WTC11 (cell line): ENCODE measurements around the gene KLHL11. TPM values are rescaled to one million over a fixed set of nuclear protein-coding genes. Genes with fewer than 3 reads are reported as not detected.
A peak's percentile ranks its signal among the peaks of the same experiment; 100 is the strongest.

Source experiments
- ATAC-seq: fragments of 200-7000 bp; cut with Tn5 transposase; 2 replicates; pipeline ENCODE4 v1.10.0; 2021; ENCODE audit warnings: mild to moderate bottlenecking, moderate library complexity
- CTCF ChIA-PET: fragments of 300-600 bp; sonication (Branson Sonifier 250); formaldehyde crosslinking; loops from one replicate; lab custom pipeline; 2021; ENCODE audit warnings: antibody characterized with exemption; lab: Charles Lee
- POLR2A ChIA-PET: fragments of 350-600 bp; sonication (Branson Sonifier 250); formaldehyde crosslinking; loops from one replicate; lab custom pipeline; 2021; ENCODE audit warnings: antibody characterized with exemption; lab: Charles Lee
- DNase-seq: peaks from one replicate; pipeline ENCODE4 v3.0.0; 2021; ENCODE audit warnings: low spot score
- H3K27ac Mint-ChIP-seq: 2 replicates; pipeline ENCODE4 v1.8.0; 2021; ENCODE audit warnings: mixed read lengths
- H3K27me3 Mint-ChIP-seq: 2 replicates; pipeline ENCODE4 v1.8.0; 2021; ENCODE audit warnings: low read depth, mild to moderate bottlenecking, moderate library complexity, mixed read lengths
- H3K36me3 Mint-ChIP-seq: 2 replicates; pipeline ENCODE4 v1.8.0; 2021; ENCODE audit warnings: mixed read lengths
- H3K4me1 Mint-ChIP-seq: 2 replicates; pipeline ENCODE4 v1.8.0; 2022; ENCODE audit warnings: mixed read lengths
- H3K4me3 Mint-ChIP-seq: 2 replicates; pipeline ENCODE4 v1.8.0; 2021; ENCODE audit warnings: mild to moderate bottlenecking, moderate library complexity, mixed read lengths
- H3K9me3 Mint-ChIP-seq: 2 replicates; pipeline ENCODE4 v1.8.0; 2021; ENCODE audit warnings: mixed read lengths
- AR ChIP-seq: fragments of 250-450 bp; sonication (Bioruptor Pico); IDR thresholded peaks from 2 replicates; pipeline ENCODE4 v1.9.0; 2021; ENCODE audit warnings: mild to moderate bottlenecking
- ATF1 ChIP-seq: sonication (generic); formaldehyde crosslinking; IDR thresholded peaks from 2 replicates; pipeline ENCODE4 v1.8.1; 2023; ENCODE audit warnings: mild to moderate bottlenecking, moderate library complexity, missing genetic modification reagents
- ATF6 ChIP-seq: sonication (generic); formaldehyde crosslinking; IDR thresholded peaks from 2 replicates; pipeline ENCODE4 v1.8.1; 2023; ENCODE audit warnings: mild to moderate bottlenecking, missing genetic modification reagents
- CBFB ChIP-seq: sonication (generic); formaldehyde crosslinking; IDR thresholded peaks from 2 replicates; pipeline ENCODE4 v1.8.1; 2022; ENCODE audit warnings: mild to moderate bottlenecking, low read depth, missing genetic modification reagents
- CDX4 ChIP-seq: fragments of 250-450 bp; sonication (Bioruptor Pico); IDR thresholded peaks from 2 replicates; pipeline ENCODE4 v1.9.0; 2021; ENCODE audit warnings: moderate library complexity, mild to moderate bottlenecking, inconsistent platforms, borderline replicate concordance
- CTCF ChIP-seq: fragments of 200-600 bp; IDR thresholded peaks from 2 replicates; pipeline ENCODE4 v1.8.0; 2022; ENCODE audit warnings: antibody characterized with exemption
- FOXK1 ChIP-seq: sonication (generic); formaldehyde crosslinking; IDR thresholded peaks from 2 replicates; pipeline ENCODE4 v1.8.0; 2022; ENCODE audit warnings: mild to moderate bottlenecking, moderate library complexity, missing genetic modification reagents
- HMGA2 ChIP-seq: fragments of 250-450 bp; sonication (Bioruptor Pico); IDR thresholded peaks from 2 replicates; pipeline ENCODE4 v1.4.0; 2021; ENCODE audit warnings: mild to moderate bottlenecking, moderate library complexity
- MXD4 ChIP-seq: fragments of 250-450 bp; sonication (Bioruptor Pico); IDR thresholded peaks from 2 replicates; pipeline ENCODE4 v1.8.0; 2021; ENCODE audit warnings: mild to moderate bottlenecking, moderate library complexity, borderline replicate concordance
- NFE2L1 ChIP-seq: sonication (generic); formaldehyde crosslinking; IDR thresholded peaks from 2 replicates; pipeline ENCODE4 v1.8.1; 2023; ENCODE audit warnings: missing genetic modification reagents
- OVOL2 ChIP-seq: fragments of 250-450 bp; sonication (Bioruptor Pico); IDR thresholded peaks from 2 replicates; pipeline ENCODE4 v1.9.0; 2021; ENCODE audit warnings: mild to moderate bottlenecking, borderline replicate concordance
- PRRX2 ChIP-seq: fragments of 250-450 bp; sonication (Bioruptor Pico); IDR thresholded peaks from 2 replicates; pipeline ENCODE4 v1.8.0; 2021; ENCODE audit warnings: mild to moderate bottlenecking
- SOX15 ChIP-seq: fragments of 250-450 bp; sonication (Bioruptor Pico); IDR thresholded peaks from 2 replicates; pipeline ENCODE4 v1.9.0; 2021; ENCODE audit warnings: mild to moderate bottlenecking
- TEAD1 ChIP-seq: sonication (generic); formaldehyde crosslinking; IDR thresholded peaks from 2 replicates; pipeline ENCODE4 v1.8.0; 2022; ENCODE audit warnings: mild to moderate bottlenecking, missing genetic modification reagents
- USF2 ChIP-seq: sonication (generic); formaldehyde crosslinking; IDR thresholded peaks from 2 replicates; pipeline ENCODE4 v1.8.1; 2023; ENCODE audit warnings: mild to moderate bottlenecking, missing genetic modification reagents, moderate library complexity
- ZNF423 ChIP-seq: fragments of 250-450 bp; sonication (Bioruptor Pico); IDR thresholded peaks from 2 replicates; pipeline ENCODE4 v2.1.2; 2022; ENCODE audit warnings: mild to moderate bottlenecking, moderate library complexity
- ZNF532 ChIP-seq: fragments of 250-450 bp; sonication (Bioruptor Pico); IDR thresholded peaks from 2 replicates; pipeline ENCODE4 v1.9.0; 2021; ENCODE audit warnings: mild to moderate bottlenecking, borderline replicate concordance
- ZNF671 ChIP-seq: fragments of 250-450 bp; sonication (Bioruptor Pico); IDR thresholded peaks from 2 replicates; pipeline ENCODE4 v1.8.0; 2021; ENCODE audit warnings: mild to moderate bottlenecking
- total RNA-seq: library from RNA; stranded (reverse); gene quantifications from 3 replicates; pipeline ENCODE4 v1.2.3, GENCODE V29; 2021
- TF ChIP-seq, protein P1 (sequence below): fragments of 250-450 bp; sonication (Bioruptor Pico); IDR thresholded peaks from 2 replicates; pipeline ENCODE4 v1.8.0; 2021; ENCODE audit warnings: mild to moderate bottlenecking

Gene KLHL11
- total RNA-seq, 1 experiment from 2014 or later: 15.0 TPM

- TF ChIP-seq ATF6 (CRISPR knock-in tag) (no peak), ZNF423 (CRISPR knock-in tag) (no peak), SOX15 (CRISPR knock-in tag) (no peak), AR (CRISPR knock-in tag) (no peak), PRRX2 (CRISPR knock-in tag) (no peak), CBFB (CRISPR knock-in tag) (0 out of 2 replicates have a peak, but pooled peaks have one; percentile 65), FOXK1 (no peak; the same call in 1 of the 2 replicates)
Observed at GRCh38 chr17:41812381-41813151, 52.7 kb downstream of the KLHL11 start, which contains the start of gene FKBP10 (continued).

DNA sequence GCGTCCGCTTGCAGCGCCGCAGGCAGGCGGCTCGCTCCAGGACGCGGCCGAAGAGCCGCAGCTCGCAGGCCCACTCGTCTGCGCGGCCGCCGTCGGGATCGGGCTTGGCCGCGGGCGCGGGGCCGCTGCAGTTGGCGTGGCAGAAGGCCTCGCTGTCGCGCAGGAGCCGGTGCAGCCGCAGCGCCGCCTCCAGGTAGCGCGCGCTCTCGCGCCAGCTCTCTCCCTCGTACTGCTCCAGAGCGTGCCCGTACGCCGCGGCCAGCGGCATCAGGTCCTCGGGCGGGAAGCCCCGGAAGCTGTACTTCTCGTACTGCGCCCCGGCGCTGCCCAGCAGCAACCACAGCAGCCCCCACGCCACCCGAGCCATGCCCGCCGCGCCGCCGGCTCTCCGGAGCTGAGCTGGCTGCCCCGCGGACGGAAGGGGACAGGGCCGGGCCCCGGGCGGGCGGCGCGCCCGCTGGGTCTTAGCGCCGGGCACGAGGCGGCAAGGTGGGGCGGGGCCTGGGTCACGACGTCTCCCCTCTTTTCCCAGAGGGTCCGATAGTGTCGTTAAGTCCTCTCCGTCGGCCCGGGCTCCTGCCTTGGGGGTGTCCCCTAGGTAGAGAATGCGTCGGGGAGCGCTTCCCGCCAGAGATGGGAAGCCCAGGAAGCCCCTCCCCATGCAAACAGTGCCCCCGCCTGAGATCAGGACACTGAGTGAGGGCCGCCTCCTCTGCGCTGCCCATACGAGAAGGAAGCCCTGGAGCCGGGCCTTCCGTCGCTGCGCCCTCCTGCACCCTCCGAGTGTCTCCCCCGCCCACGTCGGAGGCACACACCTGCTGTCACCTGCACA lies 53.5 kb downstream of the KLHL11 start, which contains the start of gene P3H4:
TSS of gene P3H4 (minus strand) at position 401 of the 832 bp plus-strand sequence. CDS start at position 367, 34 bp downstream.
- Mint-ChIP-seq H3K36me3 (peaks cover 12% of the 10 kb centered on the region), H3K4me3 (peak within 1 kb of the TSS; percentile 98), H3K9me3 (no peaks in the 10 kb centered on the region), H3K27me3 (peaks cover 7% of the 10 kb centered on the region), H3K4me1 (peaks cover 24% of the 10 kb centered on the region), H3K27ac (peak within 1 kb of the TSS; percentile 95)
- ATAC-seq (peak; percentile 44), DNase-seq (peak; percentile 78)
- ChIA-PET CTCF (interaction anchor here (0.6 to 4.6 kb wide), 36 partner anchors 7 to 261 kb away, joined by 3 to 91 read pairs (median 4); partner anchors contain the start of genes ACLY, JUP and KLHL11), POLR2A (interaction anchor here (0.5 to 4.3 kb wide), 13 partner anchors 8 to 1523 kb away, joined by 3 to 62 read pairs (median 4); partner anchors contain the start of genes DNAJC7, EIF1, HAP1 and JUP)
- TF ChIP-seq CDX4 (no peak), MXD4 (CRISPR knock-in tag) (no peak), ZNF671 (CRISPR knock-in tag) (no peak), FOXK1 (peak; percentile 48; the same call in 1 of the 2 replicates), CBFB (CRISPR knock-in tag) (no peak), ZNF532 (CRISPR knock-in tag) (no peak), OVOL2 (no peak), NFE2L1 (peak; percentile 54; the same call in 1 of the 2 replicates), CTCF (peak; percentile 40; the same call in 1 of the 2 replicates), USF2 (CRISPR knock-in tag) (peak; percentile 30; the same call in 1 of the 2 replicates), ATF1 (CRISPR knock-in tag) (no peak), HMGA2 (CRISPR knock-in tag) (no peak), TEAD1 (CRISPR knock-in tag) (no peak)
- TF ChIP-seq, protein P1, sequence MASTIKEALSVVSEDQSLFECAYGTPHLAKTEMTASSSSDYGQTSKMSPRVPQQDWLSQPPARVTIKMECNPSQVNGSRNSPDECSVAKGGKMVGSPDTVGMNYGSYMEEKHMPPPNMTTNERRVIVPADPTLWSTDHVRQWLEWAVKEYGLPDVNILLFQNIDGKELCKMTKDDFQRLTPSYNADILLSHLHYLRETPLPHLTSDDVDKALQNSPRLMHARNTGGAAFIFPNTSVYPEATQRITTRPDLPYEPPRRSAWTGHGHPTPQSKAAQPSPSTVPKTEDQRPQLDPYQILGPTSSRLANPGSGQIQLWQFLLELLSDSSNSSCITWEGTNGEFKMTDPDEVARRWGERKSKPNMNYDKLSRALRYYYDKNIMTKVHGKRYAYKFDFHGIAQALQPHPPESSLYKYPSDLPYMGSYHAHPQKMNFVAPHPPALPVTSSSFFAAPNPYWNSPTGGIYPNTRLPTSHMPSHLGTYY (CRISPR knock-in tag): 0 out of 2 replicates have a peak, but pooled peaks have one; percentile 23
